Urinary bladder (tissue), 4 donors: ENCODE data around the gene GDF15. TPM values are rescaled to one million over a fixed set of nuclear protein-coding genes. Genes with fewer than 3 reads are reported as not detected.
"Not testable (repeated sequence)": the region's sequence is repeated elsewhere in the genome, so short reads cannot be mapped to it uniquely, and the experiment has no call there.

Source experiments
- DNase-seq: peaks from one replicate; pipeline ENCODE4 v3.0.0-alpha.2; 2015; ENCODE audit errors: extremely low spot score
- H3K27ac ChIP-seq: one replicate; pipeline ENCODE4 v1.5.1; 2013; ENCODE audit warnings: low read depth, mild to moderate bottlenecking, moderate library complexity
- H3K36me3 ChIP-seq: one replicate; pipeline ENCODE4 v1.6.1; 2013; ENCODE audit warnings: mild to moderate bottlenecking, moderate library complexity; ENCODE audit not compliant: insufficient read depth
- H3K4me1 ChIP-seq: one replicate; pipeline ENCODE4 v1.6.1; 2013; ENCODE audit warnings: mild to moderate bottlenecking, moderate library complexity; ENCODE audit not compliant: insufficient read depth
- H3K4me3 ChIP-seq: one replicate; pipeline ENCODE4 v1.5.1; 2013; ENCODE audit warnings: low read depth, low read length
- WGBS: extraction: QIAGEN DNeasy Blood & Tissue Kit; methylation state at CpG from one replicate; pipeline ENCODE4 v1.1.7; 2013; 5-methylcytosine and 5-hydroxymethylcytosine counted together
- polyA plus RNA-seq: library from polyadenylated mRNA; stranded (reverse); fragments of 200-250 nt; gene quantifications from one replicate; pipeline ENCODE4 v1.2.3, GENCODE V29; 2013
- total RNA-seq: library from RNA; depleted of rRNA; stranded (reverse); fragments of >200 nt; gene quantifications from one replicate; pipeline ENCODE4 v1.2.3, GENCODE V29; 2014
- donor health status: healthy with polysubstance abuse.
- donor health status: healthy.

GDF15 gene
- total and polyA plus RNA-seq, 2 donors = 12.5 to 58.2 TPM

- DNase-seq = no peak
- Histone ChIP-seq H3K4me1 (no peaks in the 10 kb centered on the region), H3K4me3 (no peak overlapping the region), H3K36me3 (no peaks in the 10 kb centered on the region), H3K27ac (no peak overlapping the region)
- 92% methylated on average over 9 of the region's 9 CpGs for WGBS
These were observed 35.5 kb upstream of the GDF15 start for GRCh38 chr19:18350490-18350889.

DNA sequence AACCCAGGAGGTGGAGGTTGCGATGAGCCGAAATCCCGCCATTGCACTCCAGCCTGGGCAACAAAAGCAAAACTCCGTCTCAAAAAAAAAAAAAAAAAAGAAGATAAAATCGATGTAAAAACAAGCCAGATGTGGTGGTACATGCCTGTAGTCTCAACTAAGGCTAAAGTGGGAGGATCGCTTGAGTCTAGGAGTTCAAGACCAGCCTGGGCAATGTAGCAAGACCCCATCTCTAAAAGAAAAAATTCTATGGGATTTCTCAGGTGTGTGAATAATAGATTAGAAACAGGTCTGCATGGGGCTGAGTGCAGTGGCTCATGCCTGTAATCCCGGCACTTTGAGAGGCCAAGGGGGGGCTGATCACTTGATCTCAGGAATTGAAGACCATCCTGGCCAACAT lies 34.4 kb upstream of the GDF15 start:
- 93% methylated on average over 7 of the region's 7 CpGs for WGBS

DNA sequence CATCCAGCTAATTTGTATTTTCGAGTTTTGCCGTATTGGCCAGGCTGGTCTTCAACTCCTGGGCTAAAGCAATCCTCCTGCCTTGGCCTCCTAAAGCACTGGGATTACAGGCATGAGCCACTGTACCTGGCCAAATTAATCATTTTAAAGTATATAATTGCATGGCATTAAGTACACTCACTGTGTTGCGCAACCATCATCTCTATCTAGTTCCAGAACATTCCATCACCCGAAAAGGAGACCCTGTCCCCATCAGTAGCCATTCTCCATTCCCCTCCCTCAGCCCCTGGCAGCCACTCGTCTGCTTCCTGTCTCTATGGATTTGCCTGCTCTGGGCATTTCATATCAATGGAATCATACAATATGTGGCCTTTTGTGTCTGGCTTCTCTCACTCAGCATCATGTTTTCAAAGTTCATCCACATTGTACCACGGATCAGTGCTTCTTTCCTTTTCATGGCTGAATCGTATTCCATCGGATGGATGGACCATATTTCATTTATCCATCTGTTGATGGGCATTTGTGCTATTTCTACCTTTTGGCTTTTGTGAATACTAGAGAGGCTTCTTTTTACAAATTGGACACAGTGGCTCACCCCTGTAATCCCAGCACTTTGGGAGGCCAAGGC lies 32.5 kb upstream of the GDF15 start:
- no peak overlapping the region for H3K27ac ChIP-seq
- WGBS = 93% methylated on average over 8 of the region's 8 CpGs
- H3K4me3 ChIP-seq = no peak overlapping the region
- no peak for DNase-seq
- no peaks in the 10 kb centered on the region for H3K4me1 ChIP-seq
- no peaks in the 10 kb centered on the region for H3K36me3 ChIP-seq

More for the DNA sequence above, 34.4 kb upstream of the GDF15 start:
- Histone ChIP-seq H3K36me3 (no peaks in the 10 kb centered on the region), H3K27ac (no peak overlapping the region), H3K4me3 (no peak overlapping the region), H3K4me1 (no peaks in the 10 kb centered on the region)
- no peak for DNase-seq

- not testable (repeated sequence) for H3K4me3 ChIP-seq, H3K27ac ChIP-seq, H3K4me1 ChIP-seq, DNase-seq, H3K36me3 ChIP-seq
- 95% methylated on average over 7 of the region's 7 CpGs for WGBS
These were observed 31.2 kb upstream of the GDF15 start for GRCh38 chr19:18354743-18355142.

DNA sequence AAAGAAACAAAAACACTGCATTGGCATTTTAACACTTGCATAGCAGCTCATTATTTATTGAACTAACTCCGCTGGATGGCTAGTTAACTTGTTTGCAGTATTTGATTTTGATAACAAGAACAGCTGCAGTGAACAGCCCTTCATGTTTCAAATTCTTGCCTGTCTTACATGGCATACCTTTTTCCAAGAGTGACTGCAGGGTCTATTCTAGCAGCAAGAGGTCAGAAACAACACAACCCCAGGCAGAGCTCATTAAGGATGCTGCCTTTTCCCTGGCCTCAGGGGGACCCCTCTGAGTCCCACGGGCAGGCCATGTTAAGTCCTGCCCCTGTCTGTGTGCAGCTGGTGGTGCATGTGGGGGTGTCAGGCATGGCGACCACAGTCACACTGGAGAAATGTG lies 28.9 kb upstream of the GDF15 start:
- H3K36me3 ChIP-seq = no peaks in the 10 kb centered on the region

GRCh38 chr19:18361646-18362045 lies 24.3 kb upstream of the GDF15 start:
- no peak overlapping the region for H3K4me3 ChIP-seq
- DNase-seq = no peak
- H3K27ac ChIP-seq = no peak overlapping the region
- H3K36me3 ChIP-seq = no peaks in the 10 kb centered on the region
- 89% methylated on average over 8 of the region's 8 CpGs for WGBS
- H3K4me1 ChIP-seq = no peaks in the 10 kb centered on the region

More for the DNA sequence above, 28.9 kb upstream of the GDF15 start:
- 93% methylated on average over 3 of the region's 3 CpGs for WGBS
- H3K27ac ChIP-seq = no peak overlapping the region
- H3K4me3 ChIP-seq = no peak overlapping the region
- no peaks in the 10 kb centered on the region for H3K4me1 ChIP-seq
- no peak for DNase-seq

- Histone ChIP-seq H3K4me1 (no peaks in the 10 kb centered on the region), H3K36me3 (no peaks in the 10 kb centered on the region), H3K4me3 (no peak overlapping the region), H3K27ac (no peak overlapping the region)
- WGBS = 92% methylated on average over 17 of the region's 17 CpGs
- DNase-seq = no peak
These were observed 22.9 kb upstream of the GDF15 start for GRCh38 chr19:18362934-18363542.

- no peaks in the 10 kb centered on the region for H3K4me1 ChIP-seq
- 85% methylated on average over 6 of the region's 6 CpGs for WGBS
- no peak overlapping the region for H3K4me3 ChIP-seq
- H3K27ac ChIP-seq = peak overlapping the region; percentile 31
- no peaks in the 10 kb centered on the region for H3K36me3 ChIP-seq
- DNase-seq = no peak
These were observed 22.2 kb upstream of the GDF15 start for GRCh38 chr19:18363787-18364186.

GRCh38 chr19:18364277-18364825 lies 21.6 kb upstream of the GDF15 start:
- WGBS = 35% methylated on average over 11 of the region's 11 CpGs

GRCh38 chr19:18364826-18365528 lies 21.0 kb upstream of the GDF15 start:
- no peaks in the 10 kb centered on the region for H3K4me1 ChIP-seq
- peak; percentile 96 for DNase-seq
- peak overlapping the region; percentile 87 for H3K27ac ChIP-seq
- no peaks in the 10 kb centered on the region for H3K36me3 ChIP-seq
- no peak overlapping the region for H3K4me3 ChIP-seq
- WGBS = 7% methylated on average over 15 of the region's 15 CpGs

More at GRCh38 chr19:18364277-18364825, 21.6 kb upstream of the GDF15 start:
- not testable (repeated sequence) for DNase-seq, H3K4me3 ChIP-seq, H3K36me3 ChIP-seq, H3K4me1 ChIP-seq
- H3K27ac ChIP-seq = peak overlapping the region; percentile 87

- H3K4me1 ChIP-seq = no peaks in the 10 kb centered on the region
- H3K36me3 ChIP-seq = no peaks in the 10 kb centered on the region
- DNase-seq = no peak
- H3K4me3 ChIP-seq = no peak overlapping the region
- WGBS = 88% methylated on average over 2 of the region's 2 CpGs
- H3K27ac ChIP-seq = no peak overlapping the region
These were observed 19.9 kb upstream of the GDF15 start for GRCh38 chr19:18366021-18366435.

DNA sequence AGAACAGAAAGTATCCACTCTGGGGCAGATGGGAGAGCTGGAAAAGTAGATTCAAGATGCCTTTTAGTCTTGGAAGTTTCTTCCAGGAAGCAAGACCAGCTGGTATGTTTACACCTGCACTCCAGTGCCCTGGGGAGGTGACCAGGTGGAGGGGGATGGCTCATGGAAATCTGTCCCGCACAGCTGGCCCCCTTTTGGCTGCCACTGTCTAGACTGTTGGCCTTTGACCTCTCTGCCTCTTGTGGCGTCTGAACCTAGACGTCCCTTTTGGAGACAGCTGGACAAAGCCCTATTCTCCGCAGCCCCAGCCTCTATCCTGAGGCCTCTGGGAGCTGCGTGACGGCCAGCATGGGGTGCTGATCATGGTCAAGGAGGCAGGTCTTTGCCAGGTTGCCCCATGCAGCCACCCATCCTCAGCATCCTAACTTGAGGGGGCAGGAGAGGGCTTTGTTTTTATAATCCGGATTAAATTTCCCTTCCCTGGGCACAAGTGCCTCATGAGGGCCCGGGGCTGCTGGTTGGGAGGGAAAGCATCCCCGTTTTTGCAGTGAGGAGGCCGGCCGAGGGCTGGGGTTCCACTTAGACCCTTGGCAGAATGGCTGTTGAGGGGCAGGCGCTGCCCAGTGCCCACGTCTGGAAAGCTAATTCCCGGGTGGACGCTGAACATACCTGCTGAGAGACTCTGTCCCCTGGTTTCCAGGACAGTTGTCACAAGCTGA lies 17.3 kb upstream of the GDF15 start:
- H3K4me3 ChIP-seq = no peak overlapping the region
- 84% methylated on average over 15 of the region's 15 CpGs for WGBS
- no peaks in the 10 kb centered on the region for H3K4me1 ChIP-seq
- DNase-seq = no peak
- no peaks in the 10 kb centered on the region for H3K36me3 ChIP-seq
- H3K27ac ChIP-seq = no peak overlapping the region

DNA sequence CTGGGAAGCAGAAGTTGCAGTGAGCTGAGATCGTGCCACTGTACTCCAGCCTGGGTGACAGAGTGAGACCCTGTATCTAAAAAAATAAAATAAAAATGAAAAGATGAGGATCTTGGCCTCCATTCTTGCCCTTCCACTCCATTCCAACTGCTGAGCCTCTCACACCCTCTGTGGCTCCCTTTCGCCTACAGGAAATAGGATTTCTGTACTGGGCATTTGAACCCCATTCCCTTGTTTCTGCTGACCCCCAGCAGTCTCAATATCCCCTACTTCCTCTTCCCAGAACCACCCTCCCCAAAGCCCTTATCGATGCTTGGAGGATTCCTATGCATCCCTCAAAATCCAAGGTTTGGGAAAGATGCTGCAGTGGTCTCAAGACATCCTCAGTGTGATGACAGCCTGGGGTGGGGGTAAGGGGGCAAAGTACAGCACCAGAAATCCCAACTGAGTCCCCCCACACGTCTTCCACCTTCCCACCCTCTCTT lies 12.5 kb upstream of the GDF15 start:
- H3K4me3 ChIP-seq = no peak overlapping the region
- no peaks in the 10 kb centered on the region for H3K36me3 ChIP-seq
- WGBS = 61% methylated on average over 4 of the region's 4 CpGs
- peak overlapping the region; percentile 73 for H3K27ac ChIP-seq
- DNase-seq = no peak
- no peaks in the 10 kb centered on the region for H3K4me1 ChIP-seq
